SK-N-SH (cell line): Measurements from ENCODE around the gene LMO3.

Source experiments
- EP300 ChIP-seq, 2 experiments: IDR thresholded peaks; 2 replicates each; pipeline versions ENCODE4 v1.4.0 to v1.6.1; 2012; ENCODE audit warnings: borderline replicate concordance in 1 of 2, low read depth in 1 of 2, low read length in 1 of 2
- EZH2phosphoT487 ChIP-seq: fragments of 200-600 bp; sonication (generic); IDR thresholded peaks from 2 replicates; pipeline ENCODE4 v1.6.1; 2017; ENCODE audit warnings: low read depth, mixed run types, mild to moderate bottlenecking, antibody characterized with exemption, moderate library complexity, borderline replicate concordance
- MAX ChIP-seq: IDR thresholded peaks from 2 replicates; pipeline ENCODE4 v1.4.0; 2012; ENCODE audit warnings: low read depth
- POLR2AphosphoS5 ChIP-seq: IDR thresholded peaks from 2 replicates; pipeline ENCODE4 v1.6.1; 2012; ENCODE audit warnings: low read depth, low read length
- RAD21 ChIP-seq: IDR thresholded peaks from 2 replicates; pipeline ENCODE4 v1.6.1; 2012; ENCODE audit warnings: mild to moderate bottlenecking, low read length
- TAF1 ChIP-seq: IDR thresholded peaks from 2 replicates; pipeline ENCODE4 v1.6.1; 2012; ENCODE audit warnings: low read depth, mild to moderate bottlenecking, low read length, moderate library complexity, borderline replicate concordance
- TF ChIP-seq, protein P1 (sequence below): fragments of 200-600 bp; sonication (generic); IDR thresholded peaks from 2 replicates; pipeline ENCODE4 v1.6.1; 2017; ENCODE audit warnings: antibody characterized with exemption, mild to moderate bottlenecking, moderate library complexity
- TF ChIP-seq, protein P2 (sequence below): IDR thresholded peaks from 2 replicates; pipeline ENCODE4 v1.6.1; 2012; ENCODE audit warnings: mild to moderate bottlenecking, low read depth, low read length, moderate library complexity

GRCh38 chr12:16515666-16516065, 90.3 kb downstream of the LMO3 start:
- TF ChIP-seq RAD21 (no peak), MAX (no peak), EZH2phosphoT487 (no peak), EP300 (IDR thresholded peaks at IDR 0.05; ENCODE audit: borderline replicate concordance in 1 of 2, low read depth in 1 of 2, low read length in 1 of 2) (no peak), TAF1 (no peak), POLR2AphosphoS5 (no peak)
- TF ChIP-seq, protein P1, sequence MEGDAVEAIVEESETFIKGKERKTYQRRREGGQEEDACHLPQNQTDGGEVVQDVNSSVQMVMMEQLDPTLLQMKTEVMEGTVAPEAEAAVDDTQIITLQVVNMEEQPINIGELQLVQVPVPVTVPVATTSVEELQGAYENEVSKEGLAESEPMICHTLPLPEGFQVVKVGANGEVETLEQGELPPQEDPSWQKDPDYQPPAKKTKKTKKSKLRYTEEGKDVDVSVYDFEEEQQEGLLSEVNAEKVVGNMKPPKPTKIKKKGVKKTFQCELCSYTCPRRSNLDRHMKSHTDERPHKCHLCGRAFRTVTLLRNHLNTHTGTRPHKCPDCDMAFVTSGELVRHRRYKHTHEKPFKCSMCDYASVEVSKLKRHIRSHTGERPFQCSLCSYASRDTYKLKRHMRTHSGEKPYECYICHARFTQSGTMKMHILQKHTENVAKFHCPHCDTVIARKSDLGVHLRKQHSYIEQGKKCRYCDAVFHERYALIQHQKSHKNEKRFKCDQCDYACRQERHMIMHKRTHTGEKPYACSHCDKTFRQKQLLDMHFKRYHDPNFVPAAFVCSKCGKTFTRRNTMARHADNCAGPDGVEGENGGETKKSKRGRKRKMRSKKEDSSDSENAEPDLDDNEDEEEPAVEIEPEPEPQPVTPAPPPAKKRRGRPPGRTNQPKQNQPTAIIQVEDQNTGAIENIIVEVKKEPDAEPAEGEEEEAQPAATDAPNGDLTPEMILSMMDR: no peak
- TF ChIP-seq, protein P2, sequence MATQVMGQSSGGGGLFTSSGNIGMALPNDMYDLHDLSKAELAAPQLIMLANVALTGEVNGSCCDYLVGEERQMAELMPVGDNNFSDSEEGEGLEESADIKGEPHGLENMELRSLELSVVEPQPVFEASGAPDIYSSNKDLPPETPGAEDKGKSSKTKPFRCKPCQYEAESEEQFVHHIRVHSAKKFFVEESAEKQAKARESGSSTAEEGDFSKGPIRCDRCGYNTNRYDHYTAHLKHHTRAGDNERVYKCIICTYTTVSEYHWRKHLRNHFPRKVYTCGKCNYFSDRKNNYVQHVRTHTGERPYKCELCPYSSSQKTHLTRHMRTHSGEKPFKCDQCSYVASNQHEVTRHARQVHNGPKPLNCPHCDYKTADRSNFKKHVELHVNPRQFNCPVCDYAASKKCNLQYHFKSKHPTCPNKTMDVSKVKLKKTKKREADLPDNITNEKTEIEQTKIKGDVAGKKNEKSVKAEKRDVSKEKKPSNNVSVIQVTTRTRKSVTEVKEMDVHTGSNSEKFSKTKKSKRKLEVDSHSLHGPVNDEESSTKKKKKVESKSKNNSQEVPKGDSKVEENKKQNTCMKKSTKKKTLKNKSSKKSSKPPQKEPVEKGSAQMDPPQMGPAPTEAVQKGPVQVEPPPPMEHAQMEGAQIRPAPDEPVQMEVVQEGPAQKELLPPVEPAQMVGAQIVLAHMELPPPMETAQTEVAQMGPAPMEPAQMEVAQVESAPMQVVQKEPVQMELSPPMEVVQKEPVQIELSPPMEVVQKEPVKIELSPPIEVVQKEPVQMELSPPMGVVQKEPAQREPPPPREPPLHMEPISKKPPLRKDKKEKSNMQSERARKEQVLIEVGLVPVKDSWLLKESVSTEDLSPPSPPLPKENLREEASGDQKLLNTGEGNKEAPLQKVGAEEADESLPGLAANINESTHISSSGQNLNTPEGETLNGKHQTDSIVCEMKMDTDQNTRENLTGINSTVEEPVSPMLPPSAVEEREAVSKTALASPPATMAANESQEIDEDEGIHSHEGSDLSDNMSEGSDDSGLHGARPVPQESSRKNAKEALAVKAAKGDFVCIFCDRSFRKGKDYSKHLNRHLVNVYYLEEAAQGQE: no peak
